ENCODE measurements around the gene ADSS1. TPM values are rescaled to one million over a fixed set of nuclear protein-coding genes. Genes with fewer than 3 reads are reported as not detected.

The ADSS1 gene
- total RNA-seq, 2 experiments from 2014 or later, result 0.81 to 1.2 TPM

DNA sequence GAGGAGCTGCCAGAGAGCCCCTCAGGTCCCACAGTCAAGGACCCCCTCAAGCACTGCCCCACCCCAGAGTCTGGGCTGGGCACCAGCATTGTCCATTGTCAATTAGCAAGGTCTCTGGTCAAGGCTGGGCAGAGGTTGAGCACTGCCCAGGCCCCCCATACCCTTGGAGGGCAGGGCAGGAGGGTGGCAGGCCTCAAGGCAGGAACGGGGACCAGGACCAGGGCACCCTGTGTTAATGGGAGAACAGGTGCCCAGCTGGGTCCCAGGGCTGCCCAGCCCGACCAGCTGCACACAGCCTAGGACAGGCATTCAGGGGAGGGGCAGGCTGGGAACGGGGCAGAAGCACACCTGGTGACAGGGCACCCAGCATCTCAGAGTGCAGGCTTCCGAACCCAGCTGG, 47.3 kb downstream of the ADSS1 start:
- Mint-ChIP-seq H3K27me3 (no peaks in the 10 kb centered on the region), H3K4me3 (no peak overlapping the region), H3K36me3 (ENCODE audit: low read depth) (peaks cover 39% of the 10 kb centered on the region), H3K9me3 (no peaks in the 10 kb centered on the region), H3K27ac (no peak overlapping the region), H3K4me1 (peaks cover 13% of the 10 kb centered on the region)
- no peak for DNase-seq
- CTCF ChIA-PET, result interaction anchor here (0.8 to 3.1 kb wide), 6 partner anchors 8 to 55 kb away, joined by 3 to 13 read pairs (median 4); partner anchors contain the start of gene SIVA1
- POLR2A ChIA-PET, result no interaction called here

DNA sequence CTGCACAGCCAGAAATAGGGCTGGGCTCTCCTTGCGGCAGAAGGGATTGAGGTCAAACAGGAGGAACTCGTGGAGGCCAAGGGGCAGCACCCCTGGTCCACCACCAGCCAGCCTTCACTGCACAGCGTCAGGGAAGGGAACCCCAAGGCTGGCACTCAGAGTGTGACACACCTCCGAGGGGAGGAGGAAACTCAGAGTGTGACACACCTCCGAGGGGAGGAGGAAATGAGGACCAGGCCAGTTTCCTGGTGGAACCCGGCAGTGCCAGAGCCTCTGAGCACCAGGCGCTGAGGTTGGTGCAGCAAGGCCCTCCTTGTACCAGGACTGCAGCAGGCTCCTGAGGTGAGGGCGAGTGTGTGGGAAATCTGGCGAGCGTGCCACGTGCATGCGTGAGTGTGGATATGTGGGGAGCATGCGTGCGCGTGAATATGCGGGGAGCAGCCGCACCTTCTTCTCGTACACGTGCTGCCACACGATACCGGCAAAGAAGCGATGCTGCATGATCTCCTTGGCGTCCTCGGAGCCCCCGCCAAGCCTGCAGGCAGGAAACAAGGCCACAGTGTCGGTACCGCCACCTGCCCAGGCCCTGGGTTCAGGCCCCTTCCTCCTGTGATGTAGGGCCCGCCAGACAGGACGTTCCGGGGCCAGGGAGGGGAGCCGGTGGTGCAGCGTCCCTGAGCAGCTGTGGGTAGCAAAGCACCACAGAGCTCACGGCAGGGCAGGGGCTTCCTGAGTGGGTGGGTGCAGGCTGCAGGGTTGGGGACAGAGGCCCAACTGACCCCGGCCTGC, 48.1 kb downstream of the ADSS1 start:
- H3K36me3 Mint-ChIP-seq (ENCODE audit: low read depth), result peaks cover 45% of the 10 kb centered on the region
- H3K27me3 Mint-ChIP-seq, result no peaks in the 10 kb centered on the region
- DNase-seq, result no peak
- peaks cover 13% of the 10 kb centered on the region for H3K4me1 Mint-ChIP-seq
- ChIA-PET CTCF (interaction anchor here (0.7 to 3.1 kb wide), 4 partner anchors 9 to 54 kb away, joined by 3 to 13 read pairs (median 4); partner anchors contain the start of gene SIVA1), POLR2A (no interaction called here)
- no peak overlapping the region for H3K27ac Mint-ChIP-seq
- no peaks in the 10 kb centered on the region for H3K9me3 Mint-ChIP-seq
- H3K4me3 Mint-ChIP-seq, result no peak overlapping the region

DNA sequence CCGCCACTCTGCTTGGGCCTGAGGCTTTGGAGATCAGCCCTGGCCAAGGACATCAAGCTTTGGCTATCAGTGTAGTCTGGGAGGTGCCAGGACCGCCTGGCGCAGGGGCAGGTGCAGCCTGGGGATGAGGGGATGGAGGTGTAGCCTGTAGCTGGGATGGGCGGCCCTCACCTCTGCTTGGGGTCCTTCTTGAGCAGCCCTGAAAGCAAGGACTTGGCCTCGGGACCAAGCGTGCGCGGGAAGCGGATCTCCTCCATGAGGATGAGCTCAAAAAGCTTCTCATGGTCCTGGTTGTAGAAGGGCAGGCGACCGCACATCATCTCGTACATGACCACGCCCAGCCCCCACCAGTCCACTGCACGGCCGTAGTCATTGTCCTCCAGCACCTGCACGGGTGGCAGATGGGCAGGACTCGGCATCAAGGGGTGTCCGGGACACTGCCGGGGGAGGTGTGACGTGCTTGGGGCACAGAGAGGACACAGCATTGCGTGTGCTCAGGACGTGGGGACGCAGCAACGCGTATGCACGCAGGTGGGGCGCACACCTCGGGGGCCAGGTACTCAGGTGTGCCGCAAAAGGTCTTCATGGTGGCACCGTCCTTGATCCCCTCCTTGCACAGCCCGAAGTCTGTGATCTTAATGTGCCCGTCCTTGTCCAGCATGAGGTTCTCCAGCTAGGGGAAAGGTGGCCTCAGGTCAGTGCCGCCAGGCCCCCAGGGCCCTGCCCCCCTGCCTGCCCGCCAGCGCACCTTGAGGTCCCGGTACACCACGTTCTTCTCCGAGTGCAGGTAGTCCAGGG, 48.9 kb downstream of the ADSS1 start:
- H3K4me1 Mint-ChIP-seq, result peaks cover 13% of the 10 kb centered on the region
- DNase-seq, result no peak
- ChIA-PET CTCF (interaction anchor here (0.7 to 3.1 kb wide), 3 partner anchors 10 to 53 kb away, joined by 3 to 13 read pairs (median 4); partner anchors contain the start of gene SIVA1), POLR2A (no interaction called here)
- H3K9me3 Mint-ChIP-seq, result no peaks in the 10 kb centered on the region
- H3K27me3 Mint-ChIP-seq, result no peaks in the 10 kb centered on the region
- peaks cover 47% of the 10 kb centered on the region for H3K36me3 Mint-ChIP-seq (ENCODE audit: low read depth)
- no peak overlapping the region for H3K27ac Mint-ChIP-seq
- H3K4me3 Mint-ChIP-seq, result no peak overlapping the region

DNA sequence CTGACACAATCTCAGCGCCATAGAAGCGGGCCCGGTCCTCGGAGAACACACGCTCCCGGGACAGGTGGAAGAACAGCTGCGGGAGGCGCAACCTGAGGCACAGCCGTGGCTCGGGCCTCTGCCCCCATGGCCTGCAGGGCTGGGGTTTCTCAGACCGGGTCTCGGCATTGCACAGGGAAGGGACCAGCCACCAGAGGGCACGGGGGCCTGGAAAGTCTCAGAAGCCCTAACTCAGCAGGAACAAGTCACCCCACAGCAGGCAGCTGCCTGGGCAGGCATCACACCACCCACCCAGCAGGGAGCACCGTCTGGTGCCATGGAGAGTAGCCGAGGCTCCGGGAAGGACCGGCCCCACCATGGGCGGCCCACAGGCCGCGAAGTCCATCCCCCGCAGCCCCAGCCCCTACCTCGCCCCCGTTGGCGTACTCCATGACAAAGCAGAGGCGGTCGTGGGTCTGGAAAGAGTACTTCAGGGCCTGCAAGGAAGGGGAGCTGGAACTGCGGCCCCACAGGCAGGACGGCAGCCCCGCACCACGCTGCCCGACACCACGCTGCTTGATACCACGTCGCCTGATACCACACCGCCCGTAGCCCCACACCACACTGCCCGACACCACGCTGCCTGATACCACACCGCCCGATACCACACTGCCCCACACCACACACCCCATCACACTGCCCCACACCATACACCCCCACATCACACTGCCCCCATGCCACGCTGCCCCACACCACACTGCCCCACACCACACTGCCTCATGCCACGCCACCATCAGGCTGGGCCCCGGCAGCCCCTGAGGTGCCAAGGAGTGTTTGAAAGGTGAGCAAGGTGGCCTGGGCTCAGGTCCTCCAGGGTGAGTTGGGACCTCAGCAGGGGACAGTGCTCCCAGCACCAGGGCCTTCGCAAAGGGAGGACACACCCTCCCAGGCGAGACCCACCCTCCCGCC, 49.8 kb downstream of the ADSS1 start:
- no peak overlapping the region for H3K4me3 Mint-ChIP-seq
- no peaks in the 10 kb centered on the region for H3K27me3 Mint-ChIP-seq
- ChIA-PET CTCF (interaction anchor here (1.3 kb wide), 1 partner anchor 11 kb away, joined by 4 read pairs; no protein-coding TSS in a partner anchor), POLR2A (no interaction called here)
- peaks cover 5% of the 10 kb centered on the region for H3K4me1 Mint-ChIP-seq
- no peak overlapping the region for H3K27ac Mint-ChIP-seq
- H3K36me3 Mint-ChIP-seq (ENCODE audit: low read depth), result peaks cover 44% of the 10 kb centered on the region
- no peak for DNase-seq
- no peaks in the 10 kb centered on the region for H3K9me3 Mint-ChIP-seq

DNA sequence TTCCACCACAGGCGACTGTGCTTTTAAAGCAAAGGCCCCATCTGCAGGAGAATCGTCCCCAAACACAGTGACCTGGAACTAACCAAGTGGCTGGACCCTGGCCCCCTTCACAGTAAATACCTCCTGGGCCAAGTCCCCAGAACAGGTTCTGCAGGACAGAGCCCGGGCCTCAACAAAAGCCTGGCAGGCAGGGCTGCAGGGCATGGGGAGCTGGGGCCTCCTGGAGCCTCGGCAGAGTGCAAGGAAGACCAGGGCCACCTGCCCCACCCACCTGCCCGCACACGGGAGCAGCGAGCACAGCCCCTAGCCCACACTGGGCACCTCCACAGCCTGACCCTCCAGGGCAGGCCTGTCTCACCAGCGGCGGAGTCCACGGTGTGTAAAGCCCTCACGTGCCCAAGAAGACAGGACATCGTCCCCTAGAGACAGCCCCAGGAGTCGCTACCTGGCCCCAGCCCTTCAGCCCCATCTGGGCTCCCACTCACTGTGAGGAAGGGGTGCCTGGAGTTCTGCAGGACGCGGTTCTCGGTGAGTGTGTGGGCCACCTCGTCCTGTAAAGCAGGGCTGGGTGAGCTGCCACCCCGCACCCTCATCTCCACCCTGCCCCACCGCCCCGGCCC, 50.5 kb downstream of the ADSS1 start:
- no peak overlapping the region for H3K27ac Mint-ChIP-seq
- H3K4me3 Mint-ChIP-seq, result no peak overlapping the region
- peaks cover 44% of the 10 kb centered on the region for H3K36me3 Mint-ChIP-seq (ENCODE audit: low read depth)
- H3K4me1 Mint-ChIP-seq, result peaks cover 1% of the 10 kb centered on the region
- ChIA-PET POLR2A (no interaction called here), CTCF (no interaction called here)
- no peak for DNase-seq
- no peaks in the 10 kb centered on the region for H3K27me3 Mint-ChIP-seq
- H3K9me3 Mint-ChIP-seq, result no peaks in the 10 kb centered on the region

DNA sequence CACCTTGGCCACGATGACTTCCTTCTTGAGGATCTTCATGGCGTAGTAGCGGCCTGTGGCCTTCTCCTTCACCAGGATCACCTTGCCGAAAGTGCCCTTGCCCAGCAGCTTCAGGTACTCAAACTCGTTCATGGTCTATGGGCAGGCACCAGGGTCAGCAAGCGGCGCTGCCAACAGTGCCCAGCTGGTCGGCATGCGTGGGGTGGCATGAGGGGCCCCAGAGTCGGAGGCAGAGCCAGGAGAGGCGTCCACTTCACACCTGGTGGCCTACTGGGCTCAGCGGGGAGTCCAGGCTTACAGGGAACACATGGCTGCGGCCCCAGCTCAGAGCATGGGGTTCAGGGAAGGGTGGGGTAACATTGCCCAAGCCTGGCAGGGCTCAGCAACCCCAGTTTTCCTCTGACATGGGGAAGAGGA, 51.1 kb downstream of the ADSS1 start:
- Mint-ChIP-seq H3K27ac (no peak overlapping the region), H3K4me1 (no peaks in the 10 kb centered on the region), H3K4me3 (no peak overlapping the region), H3K36me3 (ENCODE audit: low read depth) (peaks cover 39% of the 10 kb centered on the region), H3K27me3 (no peaks in the 10 kb centered on the region), H3K9me3 (no peaks in the 10 kb centered on the region)
- DNase-seq, result no peak
- CTCF ChIA-PET, result no interaction called here
- POLR2A ChIA-PET, result no interaction called here

DNA sequence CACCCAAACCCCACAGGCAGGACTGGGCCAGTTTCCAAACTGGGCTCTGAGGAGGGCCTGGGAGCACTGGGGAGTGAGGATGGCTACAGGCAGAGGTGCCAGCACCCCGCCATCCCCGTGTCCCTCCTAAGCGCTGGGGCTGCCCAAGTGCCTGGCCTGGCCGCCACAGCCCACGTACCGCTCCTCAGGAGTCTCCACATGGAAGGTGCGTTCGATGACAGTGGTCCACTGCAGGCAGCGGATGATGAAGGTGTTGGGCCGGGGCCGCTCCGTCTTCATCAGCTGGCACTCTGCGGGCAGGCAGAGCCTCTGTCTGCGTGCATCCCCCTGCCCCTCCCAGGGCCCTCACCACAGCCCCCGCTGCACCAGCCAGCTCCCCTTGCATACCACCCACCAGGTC, 52.5 kb downstream of the ADSS1 start:
- POLR2A ChIA-PET, result no interaction called here
- H3K36me3 Mint-ChIP-seq (ENCODE audit: low read depth), result peaks cover 27% of the 10 kb centered on the region
- no peak for DNase-seq
- H3K27me3 Mint-ChIP-seq, result no peaks in the 10 kb centered on the region
- no peaks in the 10 kb centered on the region for H3K9me3 Mint-ChIP-seq
- no peak overlapping the region for H3K4me3 Mint-ChIP-seq
- CTCF ChIA-PET, result interaction anchor here (1.1 kb wide), 1 partner anchor 50 kb away, joined by 3 read pairs; no protein-coding TSS in a partner anchor
- no peaks in the 10 kb centered on the region for H3K4me1 Mint-ChIP-seq
- H3K27ac Mint-ChIP-seq, result no peak overlapping the region

DNA sequence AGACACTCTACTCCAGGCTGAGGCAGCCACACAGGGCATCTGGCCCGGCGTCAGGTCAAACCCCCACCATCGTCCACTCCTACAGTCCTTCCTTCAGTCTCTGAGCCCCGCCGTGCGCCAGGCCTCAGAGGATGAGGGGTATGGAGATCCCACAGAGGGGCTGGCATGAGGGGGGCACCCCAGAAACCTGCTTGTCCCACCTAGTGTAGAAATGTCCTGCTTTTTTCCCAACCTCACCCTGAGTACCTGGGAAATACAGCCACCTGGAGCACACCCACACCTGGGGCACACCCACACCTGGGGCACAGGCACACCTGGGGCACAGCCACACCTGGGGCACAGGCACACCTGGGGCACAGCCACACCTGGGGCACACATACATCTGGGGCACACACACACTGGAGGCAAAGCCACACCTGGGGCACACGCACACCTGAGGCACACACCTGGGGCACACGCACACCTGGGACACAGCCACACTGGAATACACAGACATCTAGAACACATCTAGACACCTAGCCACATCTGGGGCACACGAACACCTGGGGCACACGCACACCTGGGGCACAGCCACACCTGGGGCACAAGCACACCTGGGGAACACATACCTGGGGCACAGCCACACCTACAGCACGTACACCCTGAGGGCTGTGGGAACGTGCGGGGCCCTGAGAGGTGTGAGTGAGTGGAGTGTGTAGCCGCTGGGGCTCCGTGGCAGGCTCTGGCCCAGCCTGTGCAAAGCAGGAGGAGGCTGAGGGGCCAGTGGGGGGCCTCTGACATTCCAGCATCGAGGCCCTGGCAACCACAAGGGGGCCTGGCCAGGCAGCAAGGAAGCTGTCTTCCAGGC, 53.2 kb downstream of the ADSS1 start:
- ChIA-PET POLR2A (no interaction called here), CTCF (no interaction called here)
- Mint-ChIP-seq H3K27me3 (no peaks in the 10 kb centered on the region), H3K27ac (peak overlapping the region; percentile 41), H3K4me1 (no peaks in the 10 kb centered on the region), H3K36me3 (ENCODE audit: low read depth) (peaks cover 21% of the 10 kb centered on the region), H3K9me3 (no peaks in the 10 kb centered on the region), H3K4me3 (no peak overlapping the region)
- no peak for DNase-seq

DNA sequence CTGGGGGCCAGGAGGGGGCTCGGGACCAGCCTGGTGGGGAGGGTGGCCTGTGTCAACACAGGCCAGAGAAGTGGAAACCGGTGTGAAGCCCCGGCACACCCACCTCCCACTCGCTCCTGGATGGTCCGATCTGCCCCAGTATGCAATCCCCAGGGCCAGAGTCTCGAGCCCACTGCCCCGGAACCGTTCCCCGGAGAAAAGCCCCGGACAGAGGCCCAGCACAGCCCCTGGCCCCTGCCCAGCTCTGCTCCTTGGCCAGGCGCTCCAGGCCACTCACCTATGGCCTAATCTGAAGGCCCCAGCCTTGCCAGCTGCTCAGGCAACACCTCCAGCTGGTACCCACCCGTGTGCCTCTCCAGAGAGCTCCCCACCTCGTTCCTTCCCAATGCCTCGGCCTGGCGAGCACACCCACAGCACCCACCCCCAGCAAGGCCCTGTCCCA, 53.8 kb downstream of the ADSS1 start:
- Mint-ChIP-seq H3K27me3 (no peaks in the 10 kb centered on the region), H3K36me3 (ENCODE audit: low read depth) (peaks cover 15% of the 10 kb centered on the region), H3K9me3 (no peaks in the 10 kb centered on the region), H3K4me3 (no peak overlapping the region), H3K27ac (no peak overlapping the region), H3K4me1 (no peaks in the 10 kb centered on the region)
- POLR2A ChIA-PET, result no interaction called here
- CTCF ChIA-PET, result no interaction called here
- DNase-seq, result no peak

DNA sequence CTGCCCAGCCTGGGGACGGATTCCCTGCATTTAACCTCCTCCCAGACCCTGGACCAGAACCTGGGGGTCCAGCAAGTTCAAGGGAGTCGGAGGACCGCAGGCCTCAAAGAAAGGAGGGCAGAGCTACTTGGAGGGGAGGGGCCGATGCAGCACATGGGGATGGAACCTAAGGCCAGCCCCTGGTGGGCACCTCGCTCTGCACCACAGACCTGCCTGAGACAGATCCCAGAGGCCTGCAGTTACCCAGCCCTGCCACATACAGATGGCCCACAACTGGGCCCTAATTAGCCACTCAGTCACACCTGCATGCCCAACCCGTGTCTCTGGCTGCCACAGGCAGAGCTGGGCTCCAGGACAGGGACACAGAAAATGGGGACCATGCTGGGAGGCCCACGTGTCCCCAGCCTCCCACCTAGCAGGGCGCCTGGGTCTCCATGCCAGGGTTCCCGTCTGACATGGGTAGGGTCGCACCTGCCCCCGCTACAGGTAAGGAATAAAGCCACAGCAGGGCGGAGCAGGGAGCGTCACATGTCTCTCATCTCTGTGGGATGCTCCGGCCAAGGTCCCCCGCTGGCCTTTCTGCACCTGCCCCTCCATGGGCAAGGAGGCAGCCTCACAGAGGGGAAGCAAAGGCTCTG, 54.8 kb downstream of the ADSS1 start:
- POLR2A ChIA-PET, result no interaction called here
- Mint-ChIP-seq H3K4me3 (no peak overlapping the region), H3K4me1 (no peaks in the 10 kb centered on the region), H3K27me3 (no peaks in the 10 kb centered on the region), H3K36me3 (ENCODE audit: low read depth) (peaks cover 13% of the 10 kb centered on the region), H3K27ac (no peak overlapping the region), H3K9me3 (no peaks in the 10 kb centered on the region)
- CTCF ChIA-PET, result interaction anchor here (1.1 to 1.2 kb wide), 2 partner anchors 8 to 10 kb away, joined by 4 to 5 read pairs; no protein-coding TSS in a partner anchor
- DNase-seq, result no peak

DNA sequence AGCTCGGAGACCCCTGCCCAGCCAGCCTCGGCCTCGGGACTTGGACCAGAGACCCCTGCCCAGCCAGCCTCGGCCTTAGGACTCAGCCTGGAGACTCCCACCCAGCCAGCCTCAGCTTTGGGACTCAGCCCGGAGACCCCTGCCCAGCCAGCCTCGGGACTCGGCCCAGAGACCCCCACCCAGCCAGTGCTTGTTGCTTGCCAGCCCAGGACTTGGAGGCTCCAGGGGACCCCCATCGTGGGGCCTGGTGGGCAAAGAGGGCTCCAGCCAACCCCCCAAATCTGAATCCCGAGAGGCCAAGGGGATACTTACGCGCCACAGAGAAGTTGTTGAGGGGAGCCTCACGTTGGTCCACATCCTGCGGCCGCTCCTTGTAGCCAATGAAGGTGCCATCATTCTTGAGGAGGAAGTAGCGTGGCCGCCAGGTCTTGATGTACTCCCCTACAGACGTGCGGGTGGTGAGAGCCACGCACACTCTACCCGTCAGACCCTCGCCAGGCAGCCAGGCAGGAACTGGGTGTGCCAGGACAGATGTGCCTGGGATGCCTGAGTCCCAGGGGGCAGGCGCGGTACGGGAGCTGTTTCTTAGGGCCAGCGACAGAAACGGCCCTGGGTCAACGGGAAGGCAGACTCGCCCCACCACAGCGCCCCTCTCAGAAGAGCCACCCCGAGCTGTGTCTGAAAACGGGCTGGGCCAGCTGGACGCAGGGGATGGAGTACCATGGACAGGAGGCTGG, 55.9 kb downstream of the ADSS1 start:
- CTCF ChIA-PET, result interaction anchor here (1.1 to 1.2 kb wide), 2 partner anchors 9 to 11 kb away, joined by 4 to 5 read pairs; no protein-coding TSS in a partner anchor
- no peaks in the 10 kb centered on the region for H3K27me3 Mint-ChIP-seq
- H3K4me3 Mint-ChIP-seq, result no peak overlapping the region
- no peaks in the 10 kb centered on the region for H3K9me3 Mint-ChIP-seq
- POLR2A ChIA-PET, result no interaction called here
- H3K36me3 Mint-ChIP-seq (ENCODE audit: low read depth), result peaks cover 13% of the 10 kb centered on the region
- no peak for DNase-seq
- H3K27ac Mint-ChIP-seq, result no peak overlapping the region
- H3K4me1 Mint-ChIP-seq, result no peaks in the 10 kb centered on the region

Measured in activated CD4-positive, alpha-beta T cell treated with anti-CD3 and anti-CD28 coated beads, Interleukin-2, amount 10 ng/mL, durations not matched to agents 7 days and 5 days (primary cell).